ENCODE measurements around the gene MC2R.

DNA sequence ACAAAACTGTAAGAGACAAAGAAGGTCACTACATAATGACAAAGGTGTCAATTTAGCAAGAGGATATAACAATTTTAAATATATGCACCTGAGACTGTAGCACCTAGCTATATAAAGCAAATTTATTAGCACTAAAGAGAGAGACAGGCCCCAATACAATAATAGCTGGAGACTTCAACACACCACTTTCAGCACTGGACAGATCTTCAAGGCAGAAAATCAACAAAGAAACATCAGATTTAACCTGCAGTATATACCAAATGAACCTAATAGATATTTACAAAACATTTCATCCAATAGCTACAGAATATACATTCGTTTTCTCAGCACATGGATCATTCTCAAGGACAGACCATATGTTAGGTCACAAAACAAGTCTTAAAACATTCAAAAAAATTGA is 14.7 kb downstream of the MC2R start:
- TF ChIP-seq EZH2phosphoT487 (IDR thresholded peaks at IDR 0.05; ENCODE audit: insufficient read depth, low read depth) (no peak), EZH2 (IDR thresholded peaks at IDR 0.05; ENCODE audit: insufficient read depth, poor library complexity, severe bottlenecking) (no peak)
